HCT116 (cell line): ENCODE measurements around the gene G0S2.

ENCODE experiments used
- CTCF ChIP-seq, 3 experiments: fragments of 200-600 bp in 1 of 3; sonication (generic) in 1 of 3; IDR thresholded peaks in 2 of 3; conservative IDR thresholded peaks in 1 of 3; 2 replicates each; pipeline ENCODE4 v1.5.1; 2012 to 2017; ENCODE audit warnings: low read depth in 2 of 3, low read length in 2 of 3, antibody characterized with exemption in 1 of 3, borderline replicate concordance in 1 of 3, control low read depth in 1 of 3, mild to moderate bottlenecking in 1 of 3, mixed read lengths in 1 of 3, mixed run types in 1 of 3, moderate library complexity in 1 of 3; ENCODE audit not compliant: insufficient read depth in 1 of 3
- ELF1 ChIP-seq: IDR thresholded peaks from 2 replicates; pipeline ENCODE4 v1.6.1; 2012; ENCODE audit warnings: low read depth, borderline replicate concordance
- EZH2 ChIP-seq: fragments of 200-600 bp; sonication (generic); IDR thresholded peaks from 2 replicates; pipeline ENCODE4 v1.6.1; 2017; ENCODE audit warnings: antibody characterized with exemption, mixed run types
- EZH2phosphoT487 ChIP-seq: fragments of 200-600 bp; IDR thresholded peaks from 2 replicates; pipeline ENCODE4 v1.6.1; 2018; ENCODE audit warnings: antibody characterized with exemption, borderline replicate concordance
- FOSL1 ChIP-seq: IDR thresholded peaks from 2 replicates; pipeline ENCODE4 v1.6.1; 2012; ENCODE audit warnings: low read depth
- JUND ChIP-seq: IDR thresholded peaks from 2 replicates; pipeline ENCODE4 v1.6.1; 2012
- POLR2A ChIP-seq: IDR thresholded peaks from 2 replicates; pipeline ENCODE4 v1.7.0; 2011; ENCODE audit warnings: borderline replicate concordance; ENCODE audit not compliant: insufficient read depth, insufficient read length; ENCODE audit errors: extremely low read depth
- POLR2AphosphoS5 ChIP-seq: IDR thresholded peaks from 2 replicates; pipeline ENCODE4 v1.6.1; 2011; ENCODE audit warnings: mild to moderate bottlenecking, low read depth, low read length, moderate library complexity
- RAD21 ChIP-seq: IDR thresholded peaks from 2 replicates; pipeline ENCODE4 v1.6.1; 2012; ENCODE audit warnings: low read depth, mild to moderate bottlenecking
- REST ChIP-seq: IDR thresholded peaks from 2 replicates; pipeline ENCODE4 v1.6.1; 2012; ENCODE audit warnings: low read depth
- SIN3A ChIP-seq: IDR thresholded peaks from 2 replicates; pipeline ENCODE4 v1.6.1; 2012; ENCODE audit warnings: low read depth
- TCF7L2 ChIP-seq: IDR thresholded peaks from 2 replicates; pipeline ENCODE4 v1.7.0; 2011; ENCODE audit warnings: borderline replicate concordance, inconsistent platforms; ENCODE audit not compliant: insufficient read depth, insufficient read length; ENCODE audit errors: extremely low read depth

GRCh38 chr1:209705033-209705598, 29.9 kb downstream of the G0S2 start:
- TF ChIP-seq CTCF (IDR thresholded peaks at IDR 0.05 in 2 of 3, conservative IDR thresholded peaks at IDR 0.05 in 1 of 3; ENCODE audit: borderline replicate concordance in 1 of 3, insufficient read depth in 1 of 3, low read depth in 2 of 3, low read length in 2 of 3), result no peak
- no peak for TF ChIP-seq JUND
- no peak for TF ChIP-seq POLR2AphosphoS5
- TF ChIP-seq ELF1, result no peak
- TF ChIP-seq REST, result no peak
- no peak for TF ChIP-seq POLR2A
- no peak for TF ChIP-seq SIN3A
- no peak for TF ChIP-seq TCF7L2
- TF ChIP-seq RAD21, result no peak
- TF ChIP-seq EZH2phosphoT487, result no peak
- TF ChIP-seq EZH2, result no peak
- TF ChIP-seq FOSL1, result no peak
